Kidney (tissue), 14 donors: ENCODE results near the gene MYMK. TPM values are rescaled to one million over a fixed set of nuclear protein-coding genes. Genes with fewer than 3 reads are reported as not detected.
A peak's percentile ranks its signal among the peaks of the same experiment; 100 is the strongest.

ENCODE experiments used
- DNase-seq, 5 donors: peaks; one replicate each; pipeline ENCODE4 v3.0.0-alpha.2; 2013 to 2020
- FAIRE-seq: peaks from 2 replicates; lab custom pipeline; 2012; peaks lifted over from hg19 to GRCh38; lab: Jason Lieb, UNC
- H3K27ac ChIP-seq, 2 donors: one replicate each; pipeline ENCODE4 v1.7.0; 2013; ENCODE audit warnings: low read depth in 2 of 2, low read length in 2 of 2, inconsistent platforms in 1 of 2
- H3K27me3 ChIP-seq: one replicate; pipeline ENCODE4 v1.7.1; 2013; ENCODE audit warnings: low read length, inconsistent platforms; ENCODE audit not compliant: control insufficient read depth, insufficient read depth
- H3K36me3 ChIP-seq, 3 donors: one replicate each; pipeline versions ENCODE4 v1.7.0 to v1.7.1; 2013; ENCODE audit warnings: low read length in 3 of 3, control low read depth in 1 of 3, inconsistent platforms in 1 of 3; ENCODE audit not compliant: insufficient read depth in 3 of 3, control insufficient read depth in 2 of 3
- H3K4me1 ChIP-seq, 3 donors: one replicate each; pipeline versions ENCODE4 v1.7.0 to v1.7.1; 2013; ENCODE audit warnings: low read length in 3 of 3, inconsistent platforms in 1 of 3, low read depth in 1 of 3; ENCODE audit not compliant: control insufficient read depth in 2 of 3, insufficient read depth in 2 of 3
- H3K4me3 ChIP-seq, 3 donors: one replicate each; pipeline versions ENCODE4 v1.7.0 to v1.8.1; 2013; ENCODE audit warnings: low read length in 3 of 3, control low read depth in 1 of 3, inconsistent platforms in 1 of 3
- H3K9ac ChIP-seq, 3 donors: one replicate each; pipeline versions ENCODE4 v1.7.0 to v1.7.1; 2013; ENCODE audit warnings: low read length in 3 of 3, control low read depth in 1 of 3, inconsistent platforms in 1 of 3
- H3K9me3 ChIP-seq, 3 donors: one replicate each; pipeline versions ENCODE4 v1.7.0 to v1.7.1; 2013; ENCODE audit warnings: low read length in 3 of 3, control low read depth in 1 of 3, inconsistent platforms in 1 of 3; ENCODE audit not compliant: control insufficient read depth in 2 of 3, insufficient read depth in 1 of 3
- intact Hi-C: fragments of 100-400 bp; cut with DNase I; formaldehyde crosslinking; loops from one replicate; pipeline ENCODE4 v1.11.1; 2022
- polyA plus RNA-seq: library from polyadenylated mRNA; stranded (reverse); fragments of 350-450 nt; fragmentation: Illumina TruSeq; extraction: RNeasy Lipid Tissue Mini Kit (QIAGEN cat#74804); gene quantifications from one replicate; pipeline ENCODE4 v1.2.3, GENCODE V29; 2014; ENCODE audit warnings: low read depth, low replicate concordance; ENCODE audit not compliant: insufficient read depth
- total RNA-seq: library from RNA; stranded (reverse); fragmentation: NEBNext Ultra II Directional; extraction: Animal tissue kit (Norgen Biotek cat#: 25700); gene quantifications from one replicate; pipeline ENCODE4 v1.2.1, GENCODE V29; 2021
- TF ChIP-seq, protein P1 (sequence below): IDR thresholded peaks from 3 replicates; pipeline ENCODE4 v1.5.1; 2012; ENCODE audit warnings: mild to moderate bottlenecking, moderate library complexity, borderline replicate concordance; ENCODE audit not compliant: insufficient read depth; ENCODE audit errors: extremely low read depth
- donor health status: control.
- donor health status: control.
- donor health status: control.
- donor health status: control.
- donor health status: control.
- donor health status: DM: yes; HTN: yes; CAD: no.
- donor health status: Normal renal cell carcinoma (clear cell type).

Gene MYMK
- total and polyA plus RNA-seq, 2 donors from 2014 or later, result not detected

DNA sequence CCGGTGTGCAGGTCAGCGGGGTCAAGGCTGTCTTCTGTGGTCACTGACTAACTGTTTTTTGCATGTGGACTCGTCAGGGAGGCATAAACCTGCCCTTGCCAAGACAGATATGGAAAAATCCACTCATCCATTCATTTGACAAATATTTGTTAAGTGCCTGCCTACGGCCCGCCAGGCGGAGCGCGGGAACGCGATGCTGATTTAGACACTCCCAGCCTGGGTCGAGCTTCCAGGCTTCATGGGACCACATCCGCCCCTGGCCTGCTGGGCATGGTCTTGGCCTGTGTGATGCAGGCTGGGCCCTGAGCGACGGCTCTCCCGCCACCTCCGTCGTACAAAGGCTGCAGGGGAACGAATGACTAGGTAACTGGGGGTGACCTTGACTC is 18.1 kb downstream of the MYMK start:
- H3K4me1 ChIP-seq, result peaks cover 0 to 9% (median 7%) of the 10 kb centered on the region in 3 donors
- no peak overlapping the region for H3K9ac ChIP-seq
- H3K4me3 ChIP-seq, result no peak overlapping the region
- H3K27me3 ChIP-seq, result no peaks in the 10 kb centered on the region
- TF ChIP-seq, protein P1, sequence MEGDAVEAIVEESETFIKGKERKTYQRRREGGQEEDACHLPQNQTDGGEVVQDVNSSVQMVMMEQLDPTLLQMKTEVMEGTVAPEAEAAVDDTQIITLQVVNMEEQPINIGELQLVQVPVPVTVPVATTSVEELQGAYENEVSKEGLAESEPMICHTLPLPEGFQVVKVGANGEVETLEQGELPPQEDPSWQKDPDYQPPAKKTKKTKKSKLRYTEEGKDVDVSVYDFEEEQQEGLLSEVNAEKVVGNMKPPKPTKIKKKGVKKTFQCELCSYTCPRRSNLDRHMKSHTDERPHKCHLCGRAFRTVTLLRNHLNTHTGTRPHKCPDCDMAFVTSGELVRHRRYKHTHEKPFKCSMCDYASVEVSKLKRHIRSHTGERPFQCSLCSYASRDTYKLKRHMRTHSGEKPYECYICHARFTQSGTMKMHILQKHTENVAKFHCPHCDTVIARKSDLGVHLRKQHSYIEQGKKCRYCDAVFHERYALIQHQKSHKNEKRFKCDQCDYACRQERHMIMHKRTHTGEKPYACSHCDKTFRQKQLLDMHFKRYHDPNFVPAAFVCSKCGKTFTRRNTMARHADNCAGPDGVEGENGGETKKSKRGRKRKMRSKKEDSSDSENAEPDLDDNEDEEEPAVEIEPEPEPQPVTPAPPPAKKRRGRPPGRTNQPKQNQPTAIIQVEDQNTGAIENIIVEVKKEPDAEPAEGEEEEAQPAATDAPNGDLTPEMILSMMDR, result no peak
- no peak for FAIRE-seq
- H3K36me3 ChIP-seq, result no peaks in the 10 kb centered on the region
- H3K9me3 ChIP-seq, result peaks cover 0 to 9% (median 5%) of the 10 kb centered on the region in 3 donors
- H3K27ac ChIP-seq, result no peak overlapping the region
- intact Hi-C loops, result no loop called here
- DNase-seq, result peak in 1 of 5 donors; percentile 92

DNA sequence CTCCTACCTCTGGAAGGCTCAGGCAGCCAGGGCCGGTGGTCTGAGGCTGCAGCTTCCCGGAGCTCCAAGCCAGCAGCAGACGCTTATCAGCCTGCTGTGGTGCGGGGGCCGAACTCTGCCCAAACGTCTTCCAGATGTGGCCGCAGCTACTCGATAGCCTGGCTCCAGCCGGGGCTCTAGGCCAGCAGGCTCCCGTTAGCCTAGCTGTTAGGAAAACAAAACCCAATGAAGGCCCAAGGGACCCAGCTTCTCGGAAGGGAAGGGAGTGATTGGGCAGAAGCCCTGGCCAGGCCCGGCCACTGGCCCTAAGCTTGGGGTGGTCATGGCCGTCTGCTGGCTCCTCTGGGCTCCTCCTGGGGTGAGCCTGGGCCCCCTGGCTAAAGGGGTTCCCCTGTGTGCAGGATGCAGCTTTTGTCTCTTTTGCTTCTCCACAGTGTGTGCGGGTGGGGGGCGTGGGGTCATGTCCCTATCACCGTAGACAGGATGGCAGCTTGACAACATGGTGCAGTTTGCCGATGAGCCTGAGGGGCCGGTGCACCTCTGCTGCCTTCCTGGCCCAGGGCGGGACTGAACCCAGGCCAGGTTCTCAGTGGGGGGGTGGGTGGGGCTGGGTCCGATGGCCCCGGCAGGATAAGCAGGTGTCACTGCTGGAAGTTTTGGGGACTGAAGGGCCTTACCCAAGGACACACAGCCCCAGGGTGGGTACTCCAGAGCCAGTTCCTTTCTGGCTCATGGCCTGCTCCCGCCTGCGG is 18.7 kb downstream of the MYMK start:
- peak in 3 of 5 donors; percentile 54 to 87 (median 77) for DNase-seq
- Histone ChIP-seq H3K4me3 (no peak overlapping the region), H3K9ac (no peak overlapping the region), H3K4me1 (peaks cover 0 to 9% (median 7%) of the 10 kb centered on the region in 3 donors), H3K27me3 (no peaks in the 10 kb centered on the region), H3K36me3 (no peaks in the 10 kb centered on the region), H3K27ac (no peak overlapping the region), H3K9me3 (peaks cover 0 to 12% (median 5%) of the 10 kb centered on the region in 3 donors)
- TF ChIP-seq, protein P1, result no peak
- intact Hi-C loops, result no loop called here
- no peak for FAIRE-seq

DNA sequence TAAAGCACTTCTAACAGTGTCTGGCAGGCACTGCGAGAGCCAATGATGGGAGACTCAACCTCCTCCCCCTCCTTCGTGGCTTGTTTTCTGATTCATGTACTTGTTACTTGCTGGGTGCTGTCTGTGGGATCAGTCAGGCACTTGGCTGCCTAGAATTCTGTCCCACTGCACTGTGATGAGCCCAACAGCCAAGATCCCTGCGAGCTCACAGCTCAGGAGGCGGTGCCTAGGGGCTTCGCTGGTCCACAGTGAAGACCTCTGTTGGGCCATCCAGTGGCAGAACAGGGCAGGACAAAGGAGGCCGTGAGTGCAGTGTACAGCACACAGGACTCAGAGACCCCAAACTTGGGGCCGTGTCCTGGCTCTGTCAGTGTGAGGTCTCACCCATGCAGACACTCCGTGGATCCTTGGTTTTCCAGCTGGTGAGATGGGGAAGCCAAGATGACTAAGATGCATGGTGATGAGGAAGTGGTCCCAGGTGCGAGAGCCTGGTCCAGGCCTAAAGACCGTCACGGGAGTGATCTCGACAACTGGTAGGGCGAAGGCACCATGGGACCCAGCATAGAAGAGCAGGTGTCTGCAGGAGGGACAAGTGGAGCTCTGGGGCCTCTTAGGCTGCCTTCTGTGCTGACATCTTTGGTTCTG is 19.5 kb downstream of the MYMK start:
- Histone ChIP-seq H3K9ac (no peak overlapping the region), H3K9me3 (peaks cover 0 to 12% (median 5%) of the 10 kb centered on the region in 3 donors), H3K27me3 (no peaks in the 10 kb centered on the region), H3K4me1 (peaks cover 0 to 9% (median 7%) of the 10 kb centered on the region in 3 donors), H3K4me3 (no peak overlapping the region), H3K36me3 (no peaks in the 10 kb centered on the region), H3K27ac (no peak overlapping the region)
- TF ChIP-seq, protein P1, result no peak
- intact Hi-C loops, result no loop called here
- FAIRE-seq, result no peak
- DNase-seq, result peak in 1 of 5 donors; percentile 30
